ENCODE results near the gene RMRP.

RMRP gene

DNA sequence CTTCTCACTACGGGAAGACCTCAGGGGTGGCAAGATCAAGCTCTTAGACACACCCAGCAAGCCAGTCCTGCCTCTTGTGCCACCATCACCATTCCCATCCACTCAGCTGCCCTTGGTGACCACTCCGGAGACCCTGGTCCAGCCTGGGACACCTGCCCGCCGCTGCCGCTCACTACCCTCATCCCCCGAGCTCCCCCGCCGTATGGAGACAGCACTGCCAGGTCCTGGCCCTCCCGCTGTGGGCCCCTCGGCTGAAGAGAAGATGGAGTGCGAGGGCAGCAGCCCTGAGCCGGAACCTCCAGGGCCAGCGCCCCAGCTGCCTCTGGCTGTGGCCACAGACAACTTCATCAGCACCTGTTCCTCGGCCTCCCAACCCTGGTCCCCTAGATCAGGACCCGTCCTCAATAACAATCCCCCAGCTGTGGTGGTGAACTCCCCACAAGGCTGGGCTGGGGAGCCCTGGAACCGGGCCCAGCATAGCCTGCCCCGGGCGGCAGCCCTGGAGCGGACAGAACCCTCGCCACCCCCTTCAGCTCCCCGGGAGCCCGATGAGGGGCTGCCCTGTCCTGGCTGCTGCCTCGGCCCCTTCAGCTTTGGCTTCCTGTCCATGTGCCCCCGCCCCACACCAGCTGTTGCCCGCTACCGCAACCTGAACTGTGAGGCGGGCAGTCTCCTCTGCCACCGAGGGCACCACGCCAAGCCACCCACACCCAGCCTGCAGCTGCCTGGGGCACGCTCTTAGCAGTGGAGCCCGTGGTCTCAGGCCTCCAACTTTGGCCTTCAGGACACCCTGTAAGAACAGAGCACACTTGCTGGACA is 48.6 kb downstream of the RMRP start:
- DNase-seq: no peak

DNA sequence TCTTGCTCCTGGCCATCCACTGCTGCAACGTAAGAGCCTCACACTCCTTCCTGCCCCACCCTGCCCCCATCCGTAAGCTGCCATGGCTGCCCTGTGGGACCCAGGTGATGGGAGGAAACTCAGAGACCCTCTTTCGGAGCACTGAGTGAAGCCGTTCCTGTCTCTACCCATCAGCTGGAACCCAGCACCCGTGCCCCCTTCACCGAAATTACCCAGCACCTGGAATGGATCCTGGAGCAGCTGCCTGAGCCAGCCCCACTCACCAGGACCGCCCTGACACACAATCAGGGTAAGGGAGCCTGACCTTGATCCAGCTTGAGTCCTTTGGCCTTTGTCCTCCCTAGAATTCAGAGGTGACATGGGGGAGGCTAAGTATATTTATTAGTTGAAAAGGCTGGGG is 49.6 kb downstream of the RMRP start:
- no peak for DNase-seq
